GM18861 (cell line): ENCODE results near the gene SSX7.
"Not testable (repeated sequence)": the region's sequence is repeated elsewhere in the genome, so short reads cannot be mapped to it uniquely, and the experiment has no call there.

Experiments used
- ATAC-seq: cut with Tn5 transposase; IDR thresholded peaks from one replicate; pipeline ENCODE4 v1.9.1; 2021; ENCODE audit not compliant: unreplicated experiment

The SSX7 gene, protein sequence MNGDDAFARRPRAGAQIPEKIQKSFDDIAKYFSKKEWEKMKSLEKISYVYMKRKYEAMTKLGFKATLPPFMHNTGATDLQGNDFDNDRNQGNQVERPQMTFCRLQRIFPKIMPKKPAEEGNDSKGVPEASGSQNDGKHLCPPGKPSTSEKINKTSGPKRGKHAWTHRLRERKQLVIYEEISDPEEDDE

DNA sequence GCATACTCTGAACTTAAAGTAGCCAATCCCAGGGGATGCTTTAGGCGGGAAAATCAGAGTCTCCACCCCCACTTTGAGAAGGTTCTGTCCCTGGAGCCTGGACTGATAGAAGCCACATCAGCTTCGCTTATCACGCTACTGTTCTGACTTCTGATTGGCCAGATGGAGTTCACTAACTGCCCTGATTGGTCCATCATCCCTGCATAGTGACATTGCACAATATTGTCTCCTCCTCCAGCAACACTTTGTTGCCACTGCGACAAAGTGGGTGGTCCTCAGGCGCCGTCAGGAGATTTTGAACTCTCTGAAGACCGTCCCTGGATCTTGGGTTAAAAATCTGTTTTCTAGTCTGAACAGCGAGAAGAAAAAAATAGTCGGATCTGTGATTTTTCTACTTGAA is at the start of gene SSX7:
Gene SSX7 (minus strand): TSS at position 101 of the 400 bp plus-strand sequence. CDS start 1,428 bp downstream, outside the sequence.
- ATAC-seq, result not testable (repeated sequence)

DNA sequence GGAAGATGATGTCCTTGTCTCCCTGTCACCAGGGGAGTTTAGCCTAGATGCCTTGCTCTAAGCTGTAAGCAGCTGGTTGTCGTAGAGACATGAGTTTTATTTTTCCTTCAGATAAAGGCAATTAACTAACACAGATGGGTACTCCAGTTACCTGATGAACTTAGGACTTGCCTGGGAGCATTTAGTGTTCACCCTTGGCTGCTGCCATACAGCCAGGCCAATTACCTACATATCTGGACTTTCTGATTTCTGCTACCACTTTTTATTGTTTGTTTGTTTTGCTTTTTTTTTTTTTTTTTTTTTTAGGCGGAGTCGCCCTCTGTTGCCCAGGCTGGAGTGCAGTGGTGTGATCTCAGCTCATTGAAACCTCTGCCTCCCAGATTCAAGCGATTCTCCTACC is 37.3 kb upstream of the SSX7 start:
- ATAC-seq, result not testable (repeated sequence)

DNA sequence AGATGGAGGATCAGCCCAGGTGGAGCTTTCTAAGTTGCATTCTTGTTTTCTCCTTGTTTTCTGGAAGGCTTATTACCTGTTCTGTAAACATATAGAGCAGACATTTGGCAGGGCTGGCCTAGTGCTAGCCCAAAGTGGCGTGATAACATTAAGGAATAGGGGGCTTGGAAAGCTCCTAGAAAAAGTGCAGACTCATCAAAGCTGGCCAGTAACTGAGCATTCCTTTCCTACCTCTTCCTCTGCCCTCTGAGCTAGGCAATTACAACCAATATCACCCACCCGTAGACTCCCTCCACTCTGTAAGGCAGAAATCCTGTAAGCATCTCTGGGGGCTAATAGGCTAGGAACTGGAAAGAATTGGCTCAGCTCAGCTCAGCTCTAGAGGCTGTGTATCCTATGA is 7.5 kb upstream of the SSX7 start:
- not testable (repeated sequence) for ATAC-seq

DNA sequence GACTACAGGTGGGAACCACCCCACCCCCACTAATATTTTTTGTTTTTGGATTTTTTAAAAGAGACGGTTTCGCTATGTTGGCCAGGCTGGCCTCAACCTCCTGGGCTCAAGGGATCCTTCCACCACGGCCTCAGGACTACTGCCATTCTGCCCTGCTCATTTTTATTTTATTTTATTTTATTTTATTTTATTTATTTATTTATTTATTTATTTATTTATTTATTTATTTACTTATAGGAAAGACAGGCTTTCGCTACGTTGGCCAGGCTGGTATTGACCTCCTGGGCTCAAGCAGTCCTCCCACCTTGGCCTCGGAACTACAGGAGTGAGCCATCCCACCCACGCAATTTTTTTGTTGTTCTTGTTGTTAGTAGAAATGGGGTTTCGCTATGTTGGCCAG is 775 bp upstream of the SSX7 start:
- ATAC-seq, result not testable (repeated sequence)

DNA sequence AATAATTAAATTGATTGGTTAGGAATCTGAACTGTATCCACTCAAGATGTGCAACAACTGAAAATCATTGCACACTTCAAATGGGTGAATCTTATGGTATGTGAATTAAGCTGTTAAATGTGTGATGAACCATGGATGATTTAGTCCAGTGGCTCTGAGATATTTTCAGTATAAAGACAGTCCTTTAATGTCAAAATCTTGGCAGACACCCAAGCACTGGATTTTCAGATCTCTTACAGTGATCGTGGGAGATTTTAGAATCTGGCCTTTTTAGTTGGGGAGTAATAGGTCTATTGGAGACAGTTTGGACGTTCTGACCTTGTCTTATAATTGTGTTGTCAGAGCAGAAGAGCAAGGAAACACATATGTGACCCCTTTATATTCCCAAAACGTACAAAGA is 4.0 kb downstream of the SSX7 start:
- ATAC-seq, result not testable (repeated sequence)

DNA sequence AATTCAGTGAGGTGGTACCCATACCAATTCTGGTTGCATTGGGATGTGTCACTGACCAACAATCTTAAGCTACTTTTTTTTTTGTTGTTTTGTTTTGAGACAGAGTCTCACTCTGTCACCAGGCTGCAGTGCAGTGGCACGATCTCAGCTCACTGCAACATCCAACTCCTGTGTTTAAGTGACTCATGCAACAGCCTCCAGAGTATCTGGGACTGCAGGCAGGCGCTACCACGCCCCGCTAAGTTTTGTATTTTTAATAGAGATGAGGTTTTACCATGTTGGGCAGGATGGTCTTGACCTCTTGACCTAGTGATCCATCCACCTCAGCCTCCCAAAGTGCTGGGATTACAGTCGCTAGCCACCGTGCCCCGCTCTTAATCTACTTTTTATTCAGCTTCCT is 5.7 kb downstream of the SSX7 start:
- not testable (repeated sequence) for ATAC-seq

DNA sequence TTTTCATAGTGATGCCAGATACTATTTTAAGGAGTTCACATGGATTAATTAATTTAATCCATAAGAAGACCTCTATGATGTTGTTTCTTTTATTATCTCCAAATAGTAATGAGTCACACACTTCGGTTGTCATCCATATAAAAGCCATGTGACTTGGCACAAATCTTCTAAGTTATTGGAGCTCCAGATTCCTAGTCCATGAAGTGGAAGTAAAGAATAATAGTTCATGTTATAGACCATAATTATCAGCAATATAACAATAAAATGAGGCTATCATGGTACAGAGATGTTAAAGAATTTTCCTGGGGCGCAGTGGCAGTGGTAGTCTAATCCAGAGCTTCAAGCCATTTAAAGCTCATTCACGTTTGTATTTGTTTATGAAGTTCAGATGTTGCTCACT is 26.2 kb downstream of the SSX7 start:
- ATAC-seq, result not testable (repeated sequence)

DNA sequence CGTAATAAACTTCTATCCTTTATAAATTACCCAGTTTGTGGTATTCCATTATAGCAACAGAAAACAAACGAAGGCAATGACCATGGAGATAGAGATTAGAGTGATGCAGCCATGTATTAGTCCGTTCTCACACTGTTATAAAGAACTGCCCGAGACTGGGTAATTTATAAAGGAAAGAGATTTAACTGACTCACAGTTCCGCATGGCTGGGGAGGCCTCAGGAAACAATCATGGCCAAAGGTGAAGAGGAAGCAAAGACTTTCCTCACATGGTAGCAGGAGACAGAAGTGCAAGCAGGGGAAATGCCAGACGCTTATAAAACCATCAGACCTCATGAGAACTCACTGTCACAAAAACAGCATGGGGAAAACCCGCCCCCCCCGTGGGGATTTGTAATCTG is 34.0 kb downstream of the SSX7 start:
- ATAC-seq, result not testable (repeated sequence)

DNA sequence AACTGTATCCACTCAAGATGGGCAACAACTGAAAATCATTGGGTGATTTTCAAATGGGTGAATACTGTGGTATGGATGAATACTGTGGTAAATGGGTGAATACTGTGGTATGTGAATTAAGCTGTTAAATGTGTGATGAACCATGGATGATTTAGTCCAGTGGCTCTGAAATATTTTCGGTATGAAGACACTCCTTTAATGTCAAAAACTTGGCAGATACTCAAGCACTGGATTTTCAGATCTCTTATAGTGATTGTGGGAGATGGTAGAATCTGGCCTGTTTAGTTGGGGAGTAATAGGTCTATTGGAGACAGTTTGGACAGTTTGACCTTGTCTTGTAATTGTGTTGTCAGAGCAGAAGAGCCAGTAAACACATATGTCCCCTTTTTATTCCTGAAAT is 45.7 kb downstream of the SSX7 start:
- no peak for ATAC-seq

DNA sequence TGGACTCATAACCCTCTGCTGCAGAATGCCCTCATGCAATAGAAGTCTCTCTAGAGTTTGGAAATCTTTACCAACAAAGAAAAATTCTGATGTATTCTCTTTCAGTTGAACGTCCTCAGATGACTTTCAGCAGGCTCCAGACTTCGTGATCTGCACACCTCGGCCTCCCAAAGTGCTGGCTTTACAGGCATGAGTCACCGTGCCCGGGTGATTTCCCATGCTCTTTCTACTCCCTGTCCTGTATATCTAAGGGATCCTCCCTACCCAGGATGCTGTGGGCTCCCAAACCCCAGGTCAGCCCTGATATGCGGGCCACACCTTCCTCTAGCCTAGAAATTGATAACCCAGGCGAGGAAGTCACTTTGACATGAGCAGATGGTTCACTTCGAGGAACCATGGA is 51.5 kb downstream of the SSX7 start:
- ATAC-seq, result not testable (repeated sequence)

DNA sequence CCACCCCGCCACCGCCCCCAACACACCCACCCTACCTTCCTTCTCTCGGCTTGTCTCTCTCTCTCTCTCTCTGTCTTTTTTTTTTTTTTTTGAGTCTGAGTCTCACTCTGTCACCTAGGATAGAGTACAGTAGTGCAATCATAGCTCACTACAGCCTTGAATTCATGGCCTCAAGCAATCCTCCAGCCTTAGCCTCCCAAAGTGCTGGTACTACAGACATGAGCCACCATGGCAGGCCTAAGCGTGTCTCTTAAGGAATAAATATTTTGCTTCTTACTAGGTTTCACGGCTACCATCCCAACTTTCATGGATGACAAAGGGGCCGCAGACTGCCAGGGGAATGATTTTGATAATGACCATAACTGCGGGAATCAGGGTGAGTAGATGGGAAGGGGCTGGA is 55.8 kb downstream of the SSX7 start:
- no peak for ATAC-seq

DNA sequence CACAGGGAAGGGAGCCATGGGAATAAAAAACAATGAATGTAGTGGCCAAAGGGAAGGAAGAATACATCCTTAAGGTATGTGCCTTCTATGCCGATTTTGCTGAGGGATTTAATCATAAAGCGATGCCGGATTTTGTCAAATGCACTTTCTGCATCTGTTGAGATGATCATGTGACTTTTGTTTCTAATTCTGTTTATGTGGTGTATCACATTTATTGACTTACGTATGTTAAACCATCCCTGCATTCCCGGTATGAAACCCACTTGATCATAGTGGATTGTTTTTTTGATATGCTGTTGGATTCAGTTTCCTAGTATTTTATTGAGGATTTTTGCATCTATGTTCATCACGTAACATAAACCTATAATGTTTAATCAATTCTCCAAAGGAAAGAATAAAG is 60.0 kb downstream of the SSX7 start:
- no peak for ATAC-seq
